GM13976 (cell line): Measurements from ENCODE around the gene ZNF653.

Experiments used
- DNase-seq: peaks from one replicate; pipeline ENCODE4 v3.0.0; 2012; ENCODE audit warnings: low spot score
- CTCF ChIP-seq: IDR thresholded peaks from 2 replicates; pipeline ENCODE4 v1.5.1; 2012; ENCODE audit warnings: borderline replicate concordance, mild to moderate bottlenecking; ENCODE audit not compliant: insufficient read depth; ENCODE audit errors: extremely low read depth, missing control alignments, control extremely low read depth
- in situ Hi-C: fragments of 300-500 bp; cut with MboI; formaldehyde crosslinking; loops from one replicate; pipeline ENCODE4 v1.12.0; 2022; ENCODE audit warnings: low sequenced_read_pairs, mixed read lengths, inconsistent platforms; ENCODE audit not compliant: unreplicated experiment

The ZNF653 gene

GRCh38 chr19:11452620-11453310, 52.9 kb downstream of the ZNF653 start:
- no peak for TF ChIP-seq CTCF
- DNase-seq: peak; percentile 42
- in situ Hi-C loops: no loop called here

- in situ Hi-C loops: no loop called here
- TF ChIP-seq CTCF: no peak
- DNase-seq: peak; percentile 79
Measured at GRCh38 chr19:11451871-11452619, 53.6 kb downstream of the ZNF653 start.

GRCh38 chr19:11451327-11451870, 54.2 kb downstream of the ZNF653 start:
- in situ Hi-C loops: no loop called here
- no peak for TF ChIP-seq CTCF
- no peak for DNase-seq

GRCh38 chr19:11450570-11451326, 54.9 kb downstream of the ZNF653 start:
- no peak for TF ChIP-seq CTCF
- DNase-seq: peak; percentile 37
- in situ Hi-C loops: no loop called here

GRCh38 chr19:11448923-11449554, 56.6 kb downstream of the ZNF653 start:
- DNase-seq: no peak
- no peak for TF ChIP-seq CTCF
- in situ Hi-C loops: no loop called here

- no peak for DNase-seq
- in situ Hi-C loops: no loop called here
- no peak for TF ChIP-seq CTCF
Measured at GRCh38 chr19:11448410-11448809, 57.2 kb downstream of the ZNF653 start.
